Esophagus squamous epithelium (tissue), 4 donors: ENCODE measurements around the gene KCNQ1.

Experiments used
- POLR2A ChIP-seq, 4 donors: fragments of 450-650 bp; IDR thresholded peaks; one replicate each; pipeline ENCODE4 v1.6.1; 2017; ENCODE audit warnings: antibody characterized with exemption in 4 of 4, mild to moderate bottlenecking in 4 of 4, moderate library complexity in 3 of 4
- TF ChIP-seq, protein P1 (sequence below), 6 experiments: fragments of 450-650 bp in 4 of 6; fragments of 200-600 bp in 2 of 6; sonication (generic) in 2 of 6; IDR thresholded peaks; one replicate each; pipeline ENCODE4 v1.5.1; 2016 to 2019; ENCODE audit warnings: antibody characterized with exemption in 6 of 6, mild to moderate bottlenecking in 4 of 6, moderate library complexity in 4 of 6

DNA sequence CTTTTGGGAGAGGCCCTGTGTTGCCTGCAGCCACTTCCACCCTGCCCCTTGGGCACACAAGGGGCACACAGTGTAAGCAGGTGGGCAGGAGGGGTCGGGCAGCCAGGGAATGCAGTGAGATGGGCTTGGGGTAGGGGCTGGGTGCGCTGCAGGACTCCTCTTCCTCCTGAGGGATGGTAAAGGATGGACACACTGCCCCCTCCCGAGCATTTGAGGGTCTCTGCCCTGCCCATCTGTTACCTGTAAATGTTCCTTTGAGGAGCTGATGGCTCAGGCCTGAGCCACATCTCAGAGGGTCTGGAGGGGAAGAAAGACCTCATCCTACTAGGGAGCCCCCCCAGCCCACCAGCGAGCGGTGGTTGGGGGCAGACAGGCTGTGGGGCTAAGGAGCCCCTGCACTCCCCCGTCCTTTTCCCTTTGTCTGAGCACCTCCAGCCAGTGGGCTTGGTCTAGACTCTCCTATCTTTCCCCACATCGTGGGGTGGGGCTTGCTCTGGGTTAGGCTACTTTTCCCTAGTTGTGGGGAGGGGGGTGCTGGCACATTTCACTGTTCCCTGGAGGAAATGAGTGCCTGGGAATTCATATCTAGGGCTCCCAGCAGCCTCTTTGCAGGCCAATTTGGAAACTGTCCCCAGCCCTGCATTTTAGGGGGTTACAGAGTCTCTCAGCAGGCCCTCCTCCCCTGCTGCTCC, 46.0 kb upstream of the KCNQ1 start:
- TF ChIP-seq, protein P1, sequence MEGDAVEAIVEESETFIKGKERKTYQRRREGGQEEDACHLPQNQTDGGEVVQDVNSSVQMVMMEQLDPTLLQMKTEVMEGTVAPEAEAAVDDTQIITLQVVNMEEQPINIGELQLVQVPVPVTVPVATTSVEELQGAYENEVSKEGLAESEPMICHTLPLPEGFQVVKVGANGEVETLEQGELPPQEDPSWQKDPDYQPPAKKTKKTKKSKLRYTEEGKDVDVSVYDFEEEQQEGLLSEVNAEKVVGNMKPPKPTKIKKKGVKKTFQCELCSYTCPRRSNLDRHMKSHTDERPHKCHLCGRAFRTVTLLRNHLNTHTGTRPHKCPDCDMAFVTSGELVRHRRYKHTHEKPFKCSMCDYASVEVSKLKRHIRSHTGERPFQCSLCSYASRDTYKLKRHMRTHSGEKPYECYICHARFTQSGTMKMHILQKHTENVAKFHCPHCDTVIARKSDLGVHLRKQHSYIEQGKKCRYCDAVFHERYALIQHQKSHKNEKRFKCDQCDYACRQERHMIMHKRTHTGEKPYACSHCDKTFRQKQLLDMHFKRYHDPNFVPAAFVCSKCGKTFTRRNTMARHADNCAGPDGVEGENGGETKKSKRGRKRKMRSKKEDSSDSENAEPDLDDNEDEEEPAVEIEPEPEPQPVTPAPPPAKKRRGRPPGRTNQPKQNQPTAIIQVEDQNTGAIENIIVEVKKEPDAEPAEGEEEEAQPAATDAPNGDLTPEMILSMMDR (IDR thresholded peaks at IDR 0.05), result no peak
- no peak for TF ChIP-seq POLR2A (IDR thresholded peaks at IDR 0.05)
